Endothelial cell (in vitro differentiated cells): ENCODE data around the gene EVI5L. TPM values are rescaled to one million over a fixed set of nuclear protein-coding genes. Genes with fewer than 3 reads are reported as not detected.

ENCODE experiments used
- DNase-seq: peaks from one replicate; pipeline ENCODE4 v3.0.0; 2021; ENCODE audit warnings: low spot score
- H3K27ac Mint-ChIP-seq: one replicate; pipeline ENCODE4 v1.8.0; 2021; ENCODE audit warnings: mixed read lengths, inconsistent platforms; ENCODE audit not compliant: unreplicated experiment
- H3K27me3 Mint-ChIP-seq: one replicate; pipeline ENCODE4 v1.8.0; 2021; ENCODE audit warnings: mild to moderate bottlenecking, moderate library complexity, mixed read lengths, inconsistent platforms; ENCODE audit not compliant: unreplicated experiment
- H3K36me3 Mint-ChIP-seq: one replicate; pipeline ENCODE4 v1.8.0; 2021; ENCODE audit warnings: mild to moderate bottlenecking, low read depth, mixed read lengths, inconsistent platforms; ENCODE audit not compliant: unreplicated experiment
- H3K4me1 Mint-ChIP-seq: one replicate; pipeline ENCODE4 v1.8.0; 2021; ENCODE audit warnings: mild to moderate bottlenecking, mixed read lengths, inconsistent platforms; ENCODE audit not compliant: unreplicated experiment
- H3K4me3 Mint-ChIP-seq: one replicate; pipeline ENCODE4 v1.8.0; 2021; ENCODE audit warnings: mild to moderate bottlenecking, mixed read lengths, inconsistent platforms; ENCODE audit not compliant: unreplicated experiment
- H3K9me3 Mint-ChIP-seq: one replicate; pipeline ENCODE4 v1.8.0; 2021; ENCODE audit warnings: mixed read lengths, inconsistent platforms; ENCODE audit not compliant: unreplicated experiment
- CTCF ChIP-seq: fragments of 200-600 bp; sonication (generic); IDR thresholded peaks from one replicate; pipeline ENCODE4 v1.5.0; 2021; ENCODE audit warnings: antibody characterized with exemption; ENCODE audit not compliant: unreplicated experiment
- total RNA-seq: library from RNA; stranded (reverse); fragmentation: NEBNext Ultra II Directional; extraction: Animal tissue kit (Norgen Biotek cat#: 25700); gene quantifications from one replicate; pipeline ENCODE4 v1.2.1, GENCODE V29; 2021; ENCODE audit not compliant: unreplicated experiment

Gene EVI5L
- total RNA-seq, 1 donor from 2014 or later, result 20.4 TPM

- TF ChIP-seq CTCF, result no peak
- Mint-ChIP-seq H3K27me3 (peaks cover 17% of the 10 kb centered on the region), H3K9me3 (no peaks in the 10 kb centered on the region), H3K4me3 (no peak overlapping the region), H3K27ac (no peak overlapping the region), H3K4me1 (peaks cover 9% of the 10 kb centered on the region), H3K36me3 (peaks cover 5% of the 10 kb centered on the region)
- DNase-seq, result no peak
Observed at GRCh38 chr19:7900401-7900870, 70.4 kb downstream of the EVI5L start.

GRCh38 chr19:7900931-7901330 lies 70.9 kb downstream of the EVI5L start:
- H3K36me3 Mint-ChIP-seq, result peaks cover 9% of the 10 kb centered on the region
- DNase-seq, result no peak
- peaks cover 12% of the 10 kb centered on the region for H3K4me1 Mint-ChIP-seq
- H3K27ac Mint-ChIP-seq, result no peak overlapping the region
- H3K9me3 Mint-ChIP-seq, result no peaks in the 10 kb centered on the region
- no peak for TF ChIP-seq CTCF
- H3K27me3 Mint-ChIP-seq, result peaks cover 17% of the 10 kb centered on the region
- no peak overlapping the region for H3K4me3 Mint-ChIP-seq

GRCh38 chr19:7901337-7901736 lies 71.3 kb downstream of the EVI5L start:
- Mint-ChIP-seq H3K4me3 (no peak overlapping the region), H3K36me3 (peaks cover 9% of the 10 kb centered on the region), H3K27me3 (peaks cover 17% of the 10 kb centered on the region), H3K4me1 (peaks cover 12% of the 10 kb centered on the region), H3K9me3 (no peaks in the 10 kb centered on the region), H3K27ac (no peak overlapping the region)
- no peak for DNase-seq
- no peak for TF ChIP-seq CTCF

- H3K4me1 Mint-ChIP-seq, result peaks cover 12% of the 10 kb centered on the region
- no peak for DNase-seq
- peak overlapping the region; percentile 86 for H3K27ac Mint-ChIP-seq
- TF ChIP-seq CTCF, result no peak
- peaks cover 9% of the 10 kb centered on the region for H3K36me3 Mint-ChIP-seq
- peak overlapping the region; percentile 92 for H3K4me3 Mint-ChIP-seq
- peaks cover 13% of the 10 kb centered on the region for H3K27me3 Mint-ChIP-seq
- H3K9me3 Mint-ChIP-seq, result no peaks in the 10 kb centered on the region
Observed at GRCh38 chr19:7902796-7903243, 72.8 kb downstream of the EVI5L start.

- H3K27ac Mint-ChIP-seq, result peak within 1 kb of the TSS; percentile 92
- peak; percentile 57 for TF ChIP-seq CTCF
- peak within 1 kb of the TSS; percentile 94 for H3K4me3 Mint-ChIP-seq
- peaks cover 13% of the 10 kb centered on the region for H3K27me3 Mint-ChIP-seq
- H3K9me3 Mint-ChIP-seq, result no peaks in the 10 kb centered on the region
- DNase-seq, result peak; percentile 100
- peaks cover 9% of the 10 kb centered on the region for H3K36me3 Mint-ChIP-seq
- H3K4me1 Mint-ChIP-seq, result peaks cover 12% of the 10 kb centered on the region
Observed at GRCh38 chr19:7903244-7904073, 73.4 kb downstream of the EVI5L start, which contains the start of gene MAP2K7. MAP2K7 (plus strand) TSS chr19:7903877; CDS start chr19:7903945, 68 bp downstream.
